ENCODE measurements around the gene TNFRSF12A.

DNA sequence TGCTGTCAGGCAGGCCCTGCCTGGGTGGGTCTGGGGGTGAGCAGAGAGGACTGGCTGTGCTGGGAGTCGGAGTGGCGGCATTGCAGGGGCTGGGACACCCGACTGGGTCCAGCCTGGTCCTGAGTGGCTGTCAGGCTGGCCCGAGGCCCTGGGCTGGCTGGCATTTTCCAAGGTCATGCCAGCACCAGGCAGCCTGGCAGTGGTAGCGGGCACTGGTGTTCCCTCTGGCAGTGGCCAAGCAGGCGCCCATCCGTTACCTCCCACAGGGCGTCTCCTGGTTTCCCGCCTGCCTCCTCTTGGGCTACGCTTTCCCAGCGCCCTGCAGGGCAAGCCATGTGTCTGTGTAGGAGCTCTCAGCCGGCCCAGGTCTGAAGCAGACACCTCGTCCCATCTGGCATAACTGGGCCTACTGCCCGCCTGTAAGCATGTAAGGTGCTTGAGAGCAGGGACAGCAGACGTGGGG, 34.2 kb upstream of the TNFRSF12A start:
- no peak for TF ChIP-seq POLR2A (IDR thresholded peaks at IDR 0.05)
- TF ChIP-seq, protein P1, sequence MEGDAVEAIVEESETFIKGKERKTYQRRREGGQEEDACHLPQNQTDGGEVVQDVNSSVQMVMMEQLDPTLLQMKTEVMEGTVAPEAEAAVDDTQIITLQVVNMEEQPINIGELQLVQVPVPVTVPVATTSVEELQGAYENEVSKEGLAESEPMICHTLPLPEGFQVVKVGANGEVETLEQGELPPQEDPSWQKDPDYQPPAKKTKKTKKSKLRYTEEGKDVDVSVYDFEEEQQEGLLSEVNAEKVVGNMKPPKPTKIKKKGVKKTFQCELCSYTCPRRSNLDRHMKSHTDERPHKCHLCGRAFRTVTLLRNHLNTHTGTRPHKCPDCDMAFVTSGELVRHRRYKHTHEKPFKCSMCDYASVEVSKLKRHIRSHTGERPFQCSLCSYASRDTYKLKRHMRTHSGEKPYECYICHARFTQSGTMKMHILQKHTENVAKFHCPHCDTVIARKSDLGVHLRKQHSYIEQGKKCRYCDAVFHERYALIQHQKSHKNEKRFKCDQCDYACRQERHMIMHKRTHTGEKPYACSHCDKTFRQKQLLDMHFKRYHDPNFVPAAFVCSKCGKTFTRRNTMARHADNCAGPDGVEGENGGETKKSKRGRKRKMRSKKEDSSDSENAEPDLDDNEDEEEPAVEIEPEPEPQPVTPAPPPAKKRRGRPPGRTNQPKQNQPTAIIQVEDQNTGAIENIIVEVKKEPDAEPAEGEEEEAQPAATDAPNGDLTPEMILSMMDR (IDR thresholded peaks at IDR 0.05), result no peak
